HG03571 (cell line): ENCODE measurements around the gene PAIP2.
A peak's percentile ranks its signal among the peaks of the same experiment; 100 is the strongest.

Experiments used
- ATAC-seq: cut with Tn5 transposase; IDR thresholded peaks from one replicate; pipeline ENCODE4 v1.9.1; 2021; ENCODE audit not compliant: unreplicated experiment

Gene PAIP2

GRCh38 chr5:139391570-139392323 is 50.1 kb downstream of the PAIP2 start:
- ATAC-seq = no peak

DNA sequence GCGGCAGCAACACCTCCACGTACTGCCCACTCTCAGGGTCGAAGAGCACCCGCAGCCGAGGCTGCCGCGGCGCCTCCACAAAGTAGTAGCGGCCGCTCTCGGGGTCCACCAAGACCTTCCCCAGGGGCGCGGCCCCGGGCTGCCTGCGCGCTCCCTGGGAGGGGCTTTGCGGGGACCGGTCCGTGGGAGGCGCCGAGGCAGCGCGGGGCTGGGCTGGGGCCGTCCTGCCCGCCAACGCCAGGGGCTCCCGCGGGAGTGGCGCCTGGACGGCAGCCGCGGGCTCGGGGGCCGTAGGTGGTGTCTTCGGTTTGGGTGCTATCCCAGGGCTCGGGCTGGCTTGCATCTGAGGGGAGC is 50.6 kb downstream of the PAIP2 start:
- ATAC-seq = no peak

- ATAC-seq = peak; percentile 44
Measured at GRCh38 chr5:139392678-139393496, 51.2 kb downstream of the PAIP2 start.

DNA sequence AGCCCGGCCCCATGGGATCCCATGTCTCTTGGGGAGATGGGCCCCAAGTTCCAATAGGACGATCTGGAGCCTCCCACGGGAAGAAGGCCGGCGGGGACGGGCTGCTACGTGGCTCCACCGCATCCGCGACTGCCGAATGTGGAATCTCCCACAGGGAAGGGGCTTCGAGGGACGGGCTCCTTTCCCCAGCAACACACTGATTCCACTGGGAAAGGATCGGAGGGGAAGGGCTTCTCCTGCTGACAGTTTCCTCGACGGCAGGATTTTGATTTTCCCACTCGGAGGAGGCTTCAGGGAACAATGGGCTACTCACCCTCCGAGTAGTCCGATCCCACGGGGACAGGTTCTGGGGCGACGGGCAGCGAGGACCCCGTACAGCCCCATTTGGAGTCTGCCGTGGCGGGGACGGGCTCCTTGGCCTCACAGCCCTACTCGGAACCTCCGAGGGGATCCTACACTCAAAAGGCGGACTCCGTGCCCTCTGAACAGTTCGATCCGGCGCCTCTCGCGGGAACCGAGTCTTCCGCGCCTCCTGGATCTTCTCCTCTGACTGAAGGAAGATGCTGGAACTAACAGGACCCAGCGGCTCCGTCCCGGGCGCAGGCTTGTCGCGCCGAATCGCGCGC is 52.0 kb downstream of the PAIP2 start:
- no peak for ATAC-seq

DNA sequence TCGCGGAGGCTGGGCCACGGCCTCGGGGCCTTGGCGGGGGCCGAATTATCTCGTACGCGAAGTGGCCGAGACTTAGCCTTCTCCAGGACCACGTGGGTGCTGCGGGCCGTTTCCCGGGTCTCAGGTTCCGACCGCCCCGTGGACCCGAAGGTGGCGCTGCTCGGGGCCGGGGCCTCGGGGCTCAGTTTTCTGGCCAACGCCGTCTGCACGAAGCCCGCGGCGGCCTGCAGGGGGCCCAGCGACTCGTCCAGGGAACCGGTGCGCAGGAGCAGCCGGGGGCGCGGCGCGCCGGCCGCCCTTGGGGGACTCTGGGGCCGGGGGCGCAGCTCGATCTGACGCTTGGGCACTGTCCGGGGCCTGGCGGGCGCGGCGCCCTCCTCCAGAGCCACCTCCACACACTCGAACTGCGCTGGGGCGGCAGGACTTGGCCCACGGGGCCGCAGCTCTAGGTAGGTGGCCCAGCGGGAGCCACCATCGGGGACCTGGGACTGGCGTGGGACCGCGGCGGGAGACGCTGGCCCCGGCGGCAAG is 52.5 kb downstream of the PAIP2 start:
- no peak for ATAC-seq

DNA sequence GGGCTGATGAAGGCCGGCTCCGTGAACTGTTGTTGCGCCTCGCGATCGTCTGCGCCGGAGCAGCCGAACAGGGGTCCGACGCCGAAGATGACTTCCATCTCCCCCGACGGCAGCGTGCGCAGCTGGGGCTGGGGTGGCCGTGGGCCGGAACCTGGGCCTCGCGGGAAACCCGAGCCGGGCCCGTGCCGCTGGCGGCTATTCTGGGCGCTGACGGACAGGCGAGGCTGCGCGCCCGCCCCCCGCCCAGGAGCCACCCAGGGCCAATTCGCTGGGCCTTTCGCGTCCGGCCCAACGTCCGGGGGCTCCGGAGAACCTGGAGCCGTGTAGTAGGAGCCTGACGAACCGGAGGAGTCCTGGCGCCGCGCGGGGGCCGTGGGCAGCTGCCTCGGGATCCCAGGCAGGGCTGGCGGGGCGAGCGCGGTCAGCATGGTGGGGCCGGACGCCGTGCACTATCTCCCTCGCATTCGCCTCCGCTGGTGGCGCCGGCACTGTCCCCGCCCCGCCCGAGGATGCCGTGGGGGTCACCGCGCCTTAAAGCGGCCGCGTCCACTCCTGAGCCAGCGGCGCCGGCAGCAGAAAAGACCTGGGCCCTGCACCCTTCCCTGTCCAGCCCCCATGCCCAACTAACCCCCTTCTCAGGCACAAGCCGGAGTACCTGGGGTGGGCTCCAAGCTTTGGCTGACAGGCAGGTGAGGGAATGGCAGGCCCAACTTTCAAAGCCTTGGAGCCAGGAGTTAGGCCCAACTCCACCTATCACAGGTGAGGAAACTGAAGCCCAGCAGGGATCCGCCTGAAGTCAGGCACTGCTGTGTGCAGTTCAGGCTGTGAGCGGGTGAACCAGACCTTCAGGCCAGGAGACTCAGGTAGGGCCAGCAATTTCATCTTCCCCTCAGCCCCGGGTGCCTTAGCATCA is 53.3 kb downstream of the PAIP2 start, which contains the start of gene PROB1:
Gene PROB1, minus strand, starts transcription at position 451 of the 913 bp plus-strand sequence. Its CDS starts 23 bp downstream, at position 428.
- ATAC-seq = no peak

- no peak for ATAC-seq
Measured at GRCh38 chr5:139395844-139396640, 54.4 kb downstream of the PAIP2 start.

- ATAC-seq = no peak
Measured at GRCh38 chr5:139396691-139397090, 55.0 kb downstream of the PAIP2 start.

DNA sequence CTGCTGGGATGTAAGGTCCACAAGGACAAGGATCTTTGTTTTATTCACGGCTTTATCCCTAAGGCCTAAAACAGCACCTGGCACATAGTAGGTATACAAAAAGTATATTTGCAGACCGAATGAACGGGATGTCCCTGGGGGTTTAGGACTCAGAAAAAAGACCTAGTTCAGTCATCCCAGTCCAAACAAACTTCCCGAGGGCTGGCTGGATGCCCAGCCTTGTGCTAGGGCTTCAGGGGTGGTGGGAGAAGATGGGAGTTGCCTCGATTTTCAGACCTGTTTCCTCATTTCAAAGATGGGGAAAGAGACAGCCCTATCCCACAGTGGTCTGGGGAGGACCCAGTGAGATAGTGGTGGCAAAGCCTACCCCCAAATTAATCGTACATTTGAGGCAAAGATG is 56.3 kb downstream of the PAIP2 start:
- ATAC-seq = no peak

GRCh38 chr5:139399501-139400121 is 58.0 kb downstream of the PAIP2 start:
- ATAC-seq = no peak

GRCh38 chr5:139401546-139401945 is 59.9 kb downstream of the PAIP2 start:
- ATAC-seq = no peak

GRCh38 chr5:139402561-139403158 is 61.0 kb downstream of the PAIP2 start:
- ATAC-seq = no peak

DNA sequence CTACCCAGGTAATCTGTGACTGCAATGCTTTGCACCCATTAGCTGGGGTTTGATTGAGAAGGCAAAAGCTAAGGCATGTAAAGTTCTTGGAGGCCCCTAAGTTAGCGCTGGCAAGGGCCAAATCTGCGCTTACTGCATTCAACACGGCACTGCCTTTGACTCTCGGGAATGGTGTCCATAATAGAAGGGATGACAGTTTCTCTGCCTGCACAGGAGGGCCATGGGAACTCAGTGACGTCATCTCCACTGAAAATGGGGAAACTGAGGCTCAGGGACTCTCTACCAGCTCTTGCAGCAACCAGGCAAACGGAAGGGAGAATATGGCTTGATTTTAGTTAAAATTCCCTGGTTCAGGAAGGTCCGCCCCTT is 61.7 kb downstream of the PAIP2 start:
- ATAC-seq = no peak

DNA sequence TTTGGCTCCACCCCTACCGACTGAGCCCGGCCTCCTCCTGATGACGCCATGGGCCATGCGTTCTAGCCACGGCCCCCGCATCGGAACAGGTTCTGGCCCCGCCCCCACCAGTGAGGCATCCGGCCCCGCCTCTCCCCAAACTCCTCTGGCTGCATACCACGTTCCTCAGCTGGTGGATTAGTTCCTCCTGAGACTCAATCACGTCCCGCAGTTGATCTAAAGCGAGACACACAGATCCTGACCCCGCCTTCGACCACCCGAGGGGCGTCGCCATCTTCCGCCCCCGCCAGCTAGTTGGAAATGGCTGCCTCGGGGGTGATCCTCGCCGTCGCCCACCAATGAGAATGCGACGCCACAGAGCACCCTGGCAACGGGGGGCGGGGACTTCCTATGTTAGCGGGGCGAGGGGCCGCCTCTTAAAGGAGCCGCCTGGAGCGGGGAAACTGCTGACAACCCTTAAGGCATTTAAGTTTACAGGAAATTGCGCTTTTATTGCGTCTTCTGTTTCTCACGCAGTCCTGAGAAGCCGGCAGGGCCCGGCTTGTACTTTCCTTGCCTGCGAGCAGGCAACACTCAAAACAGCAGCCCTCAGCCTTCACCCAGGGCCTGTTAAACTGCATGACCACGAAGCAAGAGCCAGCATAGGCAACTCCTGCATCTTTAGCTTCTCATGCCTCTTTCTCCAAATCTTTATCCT is 62.3 kb downstream of the PAIP2 start, which contains the start of gene SPATA24:
Gene SPATA24, minus strand, starts transcription at position 303 of the 697 bp plus-strand sequence. Its CDS starts 29 bp downstream, at position 274.
- peak; percentile 86 for ATAC-seq

- ATAC-seq = no peak
Measured at GRCh38 chr5:139404484-139404840, 62.8 kb downstream of the PAIP2 start.

DNA sequence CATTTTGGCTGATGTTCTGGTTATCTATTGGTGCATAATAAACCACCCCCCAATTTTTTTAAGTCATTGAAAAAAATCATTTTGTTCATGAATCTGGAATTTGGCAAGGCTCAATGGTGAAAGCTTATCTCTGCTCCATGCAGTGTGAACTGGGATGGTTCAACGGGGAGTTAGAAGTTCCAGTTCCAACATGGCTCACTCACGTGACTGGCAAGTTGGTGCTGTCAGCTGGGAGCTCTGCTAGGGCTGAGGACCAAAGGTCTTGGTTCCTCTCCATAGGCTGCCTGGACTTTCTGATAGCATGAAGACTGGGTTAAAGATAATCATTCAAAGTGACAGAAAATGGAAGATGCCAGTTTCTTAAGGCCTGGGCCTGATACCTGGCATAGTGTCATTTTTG is 65.3 kb downstream of the PAIP2 start:
- no peak for ATAC-seq

DNA sequence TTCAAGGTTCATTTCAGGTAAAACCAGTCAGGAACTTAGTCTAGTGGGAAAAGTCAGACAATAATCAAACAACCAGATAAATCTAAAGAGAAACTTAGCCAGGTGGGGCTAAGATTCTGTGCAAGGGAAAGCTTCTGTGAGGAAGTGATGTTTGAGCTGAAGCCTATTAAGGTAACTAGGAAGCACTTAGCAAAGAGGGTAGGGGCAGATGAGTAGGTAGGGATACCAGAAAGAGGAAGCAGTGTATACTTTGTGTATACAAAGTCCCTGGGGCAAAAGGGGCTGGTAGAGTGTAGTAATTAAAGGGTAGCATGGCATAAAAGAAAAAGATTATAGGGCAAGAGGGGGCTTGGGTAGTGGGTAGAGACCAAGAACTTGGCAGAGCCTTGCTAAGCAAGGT is 65.9 kb downstream of the PAIP2 start:
- ATAC-seq = no peak

DNA sequence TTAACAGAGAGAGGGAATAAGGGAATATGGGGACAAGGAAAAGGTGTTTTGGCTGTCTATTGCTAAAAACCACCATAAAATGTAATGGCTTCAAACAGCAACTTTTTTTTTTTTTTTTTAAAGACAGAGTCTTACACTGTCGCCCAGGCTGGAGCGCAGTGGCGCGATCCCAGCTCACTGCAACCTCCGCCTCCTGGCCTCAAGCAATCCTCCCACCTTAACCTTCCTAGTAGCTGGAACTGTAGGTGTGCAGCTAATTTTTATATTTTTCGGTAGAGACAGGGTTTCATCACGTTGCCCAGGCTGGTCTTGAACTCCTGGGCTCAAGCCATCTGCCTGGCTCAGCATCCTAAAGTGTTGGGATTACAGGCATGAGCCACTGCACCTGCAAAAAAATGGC is 66.5 kb downstream of the PAIP2 start:
- ATAC-seq = no peak
